ENCODE results near the gene FAM219B. TPM values are rescaled to one million over a fixed set of nuclear protein-coding genes. Genes with fewer than 3 reads are reported as not detected.
"Not testable (repeated sequence)": the region's sequence is repeated elsewhere in the genome, so short reads cannot be mapped to it uniquely, and the experiment has no call there.

The FAM219B gene
- total and polyA plus RNA-seq, 9 donors: 31.0 to 125 (median 67.4) TPM

DNA sequence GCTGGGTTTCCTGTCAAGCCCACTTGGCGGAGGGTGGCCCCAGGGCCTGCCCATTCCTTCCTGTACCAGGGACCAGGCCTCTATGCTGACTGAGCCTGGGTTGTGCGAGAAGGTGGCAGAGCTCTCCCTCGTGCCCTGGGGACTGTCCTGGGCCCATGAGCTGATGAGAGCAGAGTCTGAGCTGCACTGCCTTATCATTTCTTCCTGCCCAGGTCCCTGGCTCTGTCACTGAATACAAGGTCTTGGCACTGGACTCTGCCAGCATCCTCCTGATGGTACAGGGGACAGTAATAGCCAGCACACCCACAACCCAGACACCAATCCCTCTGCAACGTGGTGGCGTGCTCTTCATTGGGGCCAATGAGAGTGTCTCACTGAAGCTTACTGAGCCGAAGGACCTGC, 9.3 kb downstream of the FAM219B start:
- WGBS, 3 donors: 69 to 77% (median 76%) methylated on average over 6 of the region's 6 CpGs
- no peaks in the 10 kb centered on the region for H3K36me3 ChIP-seq
- intact Hi-C loops (cut with DNase I): no loop called here

DNA sequence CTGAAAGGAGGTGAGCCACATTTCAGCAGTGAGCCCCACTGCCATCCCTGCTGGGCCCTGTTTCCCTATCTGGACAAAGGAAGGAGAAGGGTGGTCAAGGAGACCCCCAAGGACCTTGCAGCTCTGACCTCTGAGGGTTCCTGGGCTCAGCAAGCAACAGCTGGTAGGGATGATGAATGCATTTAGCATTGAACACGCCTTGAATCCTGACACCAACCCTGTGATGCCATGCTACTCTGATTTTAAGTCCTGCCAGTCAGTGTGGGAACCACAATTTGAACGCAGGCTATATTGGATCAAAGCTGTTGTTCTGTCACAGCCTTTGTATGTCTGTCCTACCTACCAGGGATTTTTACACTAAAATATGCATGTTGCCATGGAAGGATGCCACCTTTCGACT, 10.3 kb downstream of the FAM219B start:
- DNase-seq: no peak
- Histone ChIP-seq H3K4me1 (ENCODE audit: insufficient read depth) (no peaks in the 10 kb centered on the region), H3K9me3 (no peaks in the 10 kb centered on the region), H3K4me3 (no peak overlapping the region), H3K27ac (no peak overlapping the region), H3K27me3 (no peaks in the 10 kb centered on the region), H3K36me3 (no peaks in the 10 kb centered on the region)
- 77 to 86% (median 81%) methylated on average over 3 of the region's 3 CpGs for WGBS, 3 donors
- TF ChIP-seq POLR2A (IDR thresholded peaks at IDR 0.05) (no peak), EP300 (IDR thresholded peaks at IDR 0.05) (no peak)
- TF ChIP-seq, protein P1, sequence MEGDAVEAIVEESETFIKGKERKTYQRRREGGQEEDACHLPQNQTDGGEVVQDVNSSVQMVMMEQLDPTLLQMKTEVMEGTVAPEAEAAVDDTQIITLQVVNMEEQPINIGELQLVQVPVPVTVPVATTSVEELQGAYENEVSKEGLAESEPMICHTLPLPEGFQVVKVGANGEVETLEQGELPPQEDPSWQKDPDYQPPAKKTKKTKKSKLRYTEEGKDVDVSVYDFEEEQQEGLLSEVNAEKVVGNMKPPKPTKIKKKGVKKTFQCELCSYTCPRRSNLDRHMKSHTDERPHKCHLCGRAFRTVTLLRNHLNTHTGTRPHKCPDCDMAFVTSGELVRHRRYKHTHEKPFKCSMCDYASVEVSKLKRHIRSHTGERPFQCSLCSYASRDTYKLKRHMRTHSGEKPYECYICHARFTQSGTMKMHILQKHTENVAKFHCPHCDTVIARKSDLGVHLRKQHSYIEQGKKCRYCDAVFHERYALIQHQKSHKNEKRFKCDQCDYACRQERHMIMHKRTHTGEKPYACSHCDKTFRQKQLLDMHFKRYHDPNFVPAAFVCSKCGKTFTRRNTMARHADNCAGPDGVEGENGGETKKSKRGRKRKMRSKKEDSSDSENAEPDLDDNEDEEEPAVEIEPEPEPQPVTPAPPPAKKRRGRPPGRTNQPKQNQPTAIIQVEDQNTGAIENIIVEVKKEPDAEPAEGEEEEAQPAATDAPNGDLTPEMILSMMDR (IDR thresholded peaks at IDR 0.05): no peak
- intact Hi-C loops (cut with DNase I): no loop called here

More for the DNA sequence above, 9.3 kb downstream of the FAM219B start:
- TF ChIP-seq, protein P1 (IDR thresholded peaks at IDR 0.05): no peak
- TF ChIP-seq POLR2A (IDR thresholded peaks at IDR 0.05): no peak
- no peak for TF ChIP-seq EP300 (IDR thresholded peaks at IDR 0.05)
- H3K9me3 ChIP-seq: no peaks in the 10 kb centered on the region
- H3K4me3 ChIP-seq: no peak overlapping the region
- H3K27ac ChIP-seq: no peak overlapping the region
- H3K4me1 ChIP-seq (ENCODE audit: insufficient read depth): no peaks in the 10 kb centered on the region
- no peak for DNase-seq
- H3K27me3 ChIP-seq: no peaks in the 10 kb centered on the region

DNA sequence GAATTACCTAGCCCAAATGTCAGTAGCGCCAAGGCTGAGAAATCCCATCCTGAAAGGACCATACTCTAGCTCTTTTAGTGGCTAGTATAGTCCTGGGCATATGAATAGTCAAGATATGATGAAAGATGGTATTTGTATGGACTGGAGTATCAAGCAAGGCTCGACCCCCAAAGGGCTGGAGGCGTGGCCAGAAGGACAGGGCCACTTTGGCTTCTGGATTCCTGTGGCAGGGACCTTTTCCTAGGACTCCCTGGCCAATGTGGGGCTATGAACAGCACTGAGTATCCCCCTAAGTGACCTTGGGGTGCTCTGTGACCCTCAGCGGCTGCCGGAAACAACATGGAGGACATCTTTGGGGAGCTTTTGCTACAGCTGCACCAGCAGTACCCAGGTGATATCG, 10.8 kb downstream of the FAM219B start:
- Histone ChIP-seq H3K4me1 (ENCODE audit: insufficient read depth) (no peaks in the 10 kb centered on the region), H3K27me3 (no peaks in the 10 kb centered on the region), H3K27ac (no peak overlapping the region), H3K9me3 (no peaks in the 10 kb centered on the region), H3K36me3 (no peaks in the 10 kb centered on the region), H3K4me3 (no peak overlapping the region)
- no peak for DNase-seq
- 90 to 92% (median 91%) methylated on average over 6 of the region's 6 CpGs for WGBS, 3 donors
- TF ChIP-seq, protein P1 (IDR thresholded peaks at IDR 0.05): no peak
- intact Hi-C loops (cut with DNase I): no loop called here

DNA sequence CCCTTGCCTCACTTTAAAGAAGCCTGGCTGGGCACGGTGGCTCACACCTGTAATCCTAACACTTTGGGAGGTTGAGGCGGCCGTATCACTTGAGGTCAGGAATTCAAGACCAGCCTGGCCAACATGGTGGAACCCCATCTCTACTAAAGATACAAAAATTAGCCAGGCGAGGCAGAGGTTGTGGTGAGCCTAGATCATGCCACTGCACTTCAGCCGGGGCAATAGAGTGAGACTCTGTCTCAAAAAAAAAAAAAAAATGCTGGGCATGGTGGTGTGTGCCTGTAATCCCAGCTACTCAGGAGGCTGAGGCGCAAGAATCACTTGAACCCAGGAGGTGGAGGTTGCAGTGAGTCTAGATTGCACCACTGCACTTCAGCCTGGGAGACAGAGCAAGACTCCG, 12.3 kb downstream of the FAM219B start:
- H3K4me1 ChIP-seq (ENCODE audit: insufficient read depth); H3K36me3 ChIP-seq; H3K27ac ChIP-seq; DNase-seq; H3K9me3 ChIP-seq; H3K27me3 ChIP-seq; H3K4me3 ChIP-seq; intact Hi-C loops (cut with DNase I): not testable (repeated sequence)
- WGBS, 3 donors: 92 to 96% (median 96%) methylated on average over 7 of the region's 7 CpGs

DNA sequence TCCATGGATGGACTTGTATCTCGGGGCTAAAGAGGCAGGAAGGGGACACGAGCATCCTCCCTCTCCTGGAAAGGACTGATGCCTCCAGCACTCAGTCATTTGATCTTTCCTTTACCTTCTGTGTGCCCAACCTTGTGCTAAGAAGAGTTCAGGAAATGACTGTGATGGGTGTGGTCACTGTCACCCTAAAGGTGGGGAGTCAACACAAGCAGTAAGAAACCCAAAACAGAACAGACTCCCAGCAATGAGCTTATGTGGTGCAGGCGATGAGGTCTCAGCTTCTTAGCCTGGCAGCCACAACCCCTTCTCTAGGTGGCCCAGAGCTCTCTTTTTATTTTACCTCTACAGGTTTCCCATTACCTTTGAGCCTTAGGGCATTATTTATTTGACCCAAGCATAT, 13.0 kb downstream of the FAM219B start:
- H3K9me3 ChIP-seq: no peaks in the 10 kb centered on the region
- no peak for DNase-seq
- H3K4me3 ChIP-seq: no peak overlapping the region
- H3K27ac ChIP-seq: no peak overlapping the region
- TF ChIP-seq POLR2A (IDR thresholded peaks at IDR 0.05): no peak
- no peak for TF ChIP-seq EP300 (IDR thresholded peaks at IDR 0.05)
- TF ChIP-seq, protein P1 (IDR thresholded peaks at IDR 0.05): no peak
- WGBS, 3 donors: 86 to 94% (median 89%) methylated on average over 3 of the region's 3 CpGs
- H3K36me3 ChIP-seq: no peaks in the 10 kb centered on the region
- intact Hi-C loops (cut with DNase I): no loop called here
- H3K4me1 ChIP-seq (ENCODE audit: insufficient read depth): peaks cover 12% of the 10 kb centered on the region
- H3K27me3 ChIP-seq: no peaks in the 10 kb centered on the region

Measured in ovary (tissue), 9 donors.